H9 (cell line): ENCODE data around the gene GTF3C5. TPM values are rescaled to one million over a fixed set of nuclear protein-coding genes. Genes with fewer than 3 reads are reported as not detected.

Experiments
- DNase-seq: peaks from one replicate; pipeline ENCODE4 v3.0.0-alpha.2; 2017
- H2AFZ ChIP-seq: one replicate; pipeline ENCODE4 v1.6.1; 2013; ENCODE audit warnings: mild to moderate bottlenecking, low read length, control low read depth, moderate library complexity
- H2AK5ac ChIP-seq: 2 replicates; pipeline ENCODE4 v1.6.1; 2013; ENCODE audit warnings: low read length, control low read depth, mixed read lengths; ENCODE audit not compliant: insufficient read length
- H2BK120ac ChIP-seq: one replicate; pipeline ENCODE4 v1.6.1; 2013; ENCODE audit warnings: low read depth, mild to moderate bottlenecking, low read length, control low read depth, inconsistent platforms; ENCODE audit not compliant: poor library complexity, severe bottlenecking
- H2BK12ac ChIP-seq: 2 replicates; pipeline ENCODE4 v1.6.1; 2013; ENCODE audit warnings: low read length, control low read depth, mixed read lengths, low read depth; ENCODE audit not compliant: insufficient read length
- H2BK15ac ChIP-seq: 2 replicates; pipeline ENCODE4 v1.6.1; 2013; ENCODE audit warnings: low read depth, low read length, control low read depth
- H2BK20ac ChIP-seq: one replicate; pipeline ENCODE4 v1.6.1; 2013; ENCODE audit warnings: low read depth, mild to moderate bottlenecking, low read length, control low read depth, inconsistent platforms; ENCODE audit not compliant: poor library complexity, severe bottlenecking
- H2BK5ac ChIP-seq: 2 replicates; pipeline ENCODE4 v1.6.1; 2013; ENCODE audit warnings: low read length, control low read depth, mixed read lengths; ENCODE audit not compliant: insufficient read length
- H3K14ac ChIP-seq: 2 replicates; pipeline ENCODE4 v1.6.1; 2013; ENCODE audit warnings: low read length, control low read depth; ENCODE audit not compliant: insufficient read depth
- H3K18ac ChIP-seq: 2 replicates; pipeline ENCODE4 v1.6.1; 2013; ENCODE audit warnings: low read depth, mild to moderate bottlenecking, mixed read lengths, low read length, control low read depth; ENCODE audit not compliant: insufficient read length
- H3K23ac ChIP-seq: 2 replicates; pipeline ENCODE4 v1.6.1; 2013; ENCODE audit warnings: low read length, control low read depth, mixed read lengths, low read depth; ENCODE audit not compliant: insufficient read length
- H3K23me2 ChIP-seq: 2 replicates; pipeline ENCODE4 v1.6.1; 2013; ENCODE audit warnings: low read depth, mild to moderate bottlenecking, mixed read lengths, low read length, control low read depth; ENCODE audit not compliant: insufficient read length, poor library complexity, severe bottlenecking
- H3K27ac ChIP-seq: 2 replicates; pipeline ENCODE4 v1.5.1; 2013; ENCODE audit warnings: low read length, control low read depth, mixed read lengths, low read depth; ENCODE audit not compliant: insufficient read length
- H3K27me3 ChIP-seq: 2 replicates; pipeline ENCODE4 v1.6.1; 2013; ENCODE audit warnings: low read length, control low read depth, inconsistent platforms; ENCODE audit not compliant: insufficient read depth
- H3K4ac ChIP-seq: 2 replicates; pipeline ENCODE4 v1.6.1; 2013; ENCODE audit warnings: low read depth, mild to moderate bottlenecking, control low read depth, inconsistent platforms, low read length, moderate library complexity
- H3K4me1 ChIP-seq: 2 replicates; pipeline ENCODE4 v1.6.1; 2013; ENCODE audit warnings: low read length, control low read depth, inconsistent platforms; ENCODE audit not compliant: insufficient read depth
- H3K4me2 ChIP-seq: 2 replicates; pipeline ENCODE4 v1.6.1; 2013; ENCODE audit warnings: low read length, control low read depth, mixed read lengths; ENCODE audit not compliant: insufficient read length, insufficient read depth
- H3K56ac ChIP-seq: 2 replicates; pipeline ENCODE4 v1.6.1; 2013; ENCODE audit warnings: low read depth, mild to moderate bottlenecking, mixed read lengths, low read length, control low read depth; ENCODE audit not compliant: insufficient read length
- H3K79me1 ChIP-seq: 2 replicates; pipeline ENCODE4 v1.6.1; 2013; ENCODE audit warnings: low read depth, mild to moderate bottlenecking, moderate library complexity, low read length, control low read depth, inconsistent platforms; ENCODE audit not compliant: insufficient read depth, poor library complexity, severe bottlenecking
- H3K79me2 ChIP-seq: 2 replicates; pipeline ENCODE4 v1.6.1; 2013; ENCODE audit warnings: low read length, control low read depth, inconsistent platforms; ENCODE audit not compliant: insufficient read depth
- H3K9ac ChIP-seq: 2 replicates; pipeline ENCODE4 v1.6.1; 2013; ENCODE audit warnings: low read length, control low read depth, mixed read lengths; ENCODE audit not compliant: insufficient read length; ENCODE audit errors: extremely low read depth
- H3K9me3 ChIP-seq: one replicate; pipeline ENCODE4 v1.6.1; 2013; ENCODE audit warnings: low read depth, low read length, inconsistent platforms; ENCODE audit not compliant: control insufficient read depth
- H3T11ph ChIP-seq: one replicate; pipeline ENCODE4 v1.6.1; 2013; ENCODE audit warnings: mild to moderate bottlenecking, low read length, control low read depth, inconsistent platforms
- H4K20me1 ChIP-seq: one replicate; pipeline ENCODE4 v1.6.1; 2013; ENCODE audit not compliant: control insufficient read depth, insufficient read length, insufficient read depth
- H4K5ac ChIP-seq: 2 replicates; pipeline ENCODE4 v1.6.1; 2013; ENCODE audit warnings: low read depth, mild to moderate bottlenecking, mixed read lengths, low read length, control low read depth; ENCODE audit not compliant: insufficient read length
- H4K8ac ChIP-seq: replicated peaks from 2 replicates; pipeline ENCODE4 v1.6.1; 2013; ENCODE audit warnings: low read length, control low read depth, mixed read lengths, low read depth; ENCODE audit not compliant: insufficient read length
- H4K91ac ChIP-seq: 2 replicates; pipeline ENCODE4 v1.6.1; 2013; ENCODE audit warnings: low read depth, mild to moderate bottlenecking, moderate library complexity, mixed read lengths, low read length, control low read depth; ENCODE audit not compliant: insufficient read length
- H3K27ac Mint-ChIP-seq, 3 experiments: 2 replicates in 2 of 3; 3 replicates in 1 of 3; pipeline ENCODE4 v1.8.0; 2020 to 2021; ENCODE audit warnings: mixed read lengths in 3 of 3, mild to moderate bottlenecking in 1 of 3, moderate library complexity in 1 of 3
- H3K27me3 Mint-ChIP-seq: 2 replicates; pipeline ENCODE4 v1.8.0; 2021; ENCODE audit warnings: low read depth, mild to moderate bottlenecking, moderate library complexity, mixed read lengths
- H3K36me3 Mint-ChIP-seq, 3 experiments: 2 replicates in 2 of 3; 3 replicates in 1 of 3; pipeline ENCODE4 v1.8.0; 2020 to 2021; ENCODE audit warnings: low read depth in 3 of 3, mixed read lengths in 3 of 3; ENCODE audit not compliant: insufficient read depth in 1 of 3
- H3K4me1 Mint-ChIP-seq, 2 experiments: 2 replicates each; pipeline ENCODE4 v1.8.0; 2020; ENCODE audit warnings: mixed read lengths in 2 of 2
- H3K4me3 Mint-ChIP-seq, 2 experiments: 2 replicates in 1 of 2; 3 replicates in 1 of 2; pipeline ENCODE4 v1.8.0; 2020 to 2021; ENCODE audit warnings: mild to moderate bottlenecking in 2 of 2, mixed read lengths in 2 of 2, moderate library complexity in 1 of 2
- H3K9me3 Mint-ChIP-seq, 2 experiments: 2 replicates in 1 of 2; 3 replicates in 1 of 2; pipeline ENCODE4 v1.8.0; 2020; ENCODE audit warnings: mild to moderate bottlenecking in 2 of 2, mixed read lengths in 2 of 2, moderate library complexity in 1 of 2
- CTCF ChIP-seq: fragments of 200-600 bp; sonication (generic); conservative IDR thresholded peaks from 3 replicates; pipeline ENCODE4 v1.8.0; 2021; ENCODE audit warnings: antibody characterized with exemption, mild to moderate bottlenecking
- WGBS: extraction: QIAGEN DNeasy Blood & Tissue Kit; methylation state at CpG from one replicate; pipeline ENCODE4 v1.1.7; 2013; ENCODE audit warnings: missing lambda C conversion rate, low lambda C conversion rate, mixed read lengths; ENCODE audit not compliant: insufficient read length; ENCODE audit errors: extremely low coverage; 5-methylcytosine and 5-hydroxymethylcytosine counted together
- total RNA-seq: library from RNA; stranded (reverse); gene quantifications from 2 replicates; pipeline ENCODE4 v1.2.1, GENCODE V29; 2021

GTF3C5 gene
- total RNA-seq, 1 experiment from 2014 or later, result 88.9 TPM

DNA sequence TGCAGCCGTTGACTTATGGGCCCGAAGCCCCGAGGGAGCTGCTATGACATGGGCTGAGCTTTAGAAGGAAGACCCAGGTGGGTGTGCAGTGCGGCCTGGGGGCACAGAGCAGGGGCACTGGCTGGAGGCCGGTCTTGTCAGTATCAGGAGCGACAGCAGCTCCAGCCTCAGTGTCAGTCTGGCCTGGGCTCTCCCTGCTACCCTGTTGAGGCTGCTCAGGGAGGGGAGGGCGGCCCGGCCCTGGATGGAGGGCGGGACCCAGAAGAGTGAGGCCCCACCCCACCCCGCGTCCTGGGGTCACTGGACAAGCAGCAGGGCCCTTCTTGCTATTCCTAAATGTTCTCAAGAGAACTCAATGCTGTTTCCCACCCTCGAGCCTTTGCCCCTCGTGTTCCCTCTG lies 34.3 kb upstream of the GTF3C5 start:
- TF ChIP-seq CTCF, result no peak
- H3K9me3 Mint-ChIP-seq, result no peaks in the 10 kb centered on the region; a peak in 2 of 5 replicates
- no peak overlapping the region for H3K18ac ChIP-seq
- no peaks in the 10 kb centered on the region for H3K79me2 ChIP-seq
- H2BK15ac ChIP-seq, result no peak overlapping the region
- no peak overlapping the region for H2BK5ac ChIP-seq
- H3K4ac ChIP-seq, result no peak overlapping the region
- no peak overlapping the region for H3K27ac ChIP-seq
- peaks cover 77% of the 10 kb centered on the region for H3K27me3 Mint-ChIP-seq
- no peak overlapping the region for H2BK120ac ChIP-seq
- no peak overlapping the region for H2AFZ ChIP-seq
- H2BK20ac ChIP-seq, result no peak overlapping the region
- H3K14ac ChIP-seq, result no peak overlapping the region
- no peaks in the 10 kb centered on the region; the same call in 1 of the 2 replicates for H3K27me3 ChIP-seq
- no peak overlapping the region for H4K5ac ChIP-seq
- no peaks in the 10 kb centered on the region for H3K36me3 Mint-ChIP-seq
- H4K20me1 ChIP-seq, result no peaks in the 10 kb centered on the region
- no peak overlapping the region for H4K91ac ChIP-seq
- H3K79me1 ChIP-seq, result no peaks in the 10 kb centered on the region
- WGBS, result no CpG with 5 or more reads among the region's 13 CpGs
- no peak overlapping the region for H3K23ac ChIP-seq
- no peaks in the 10 kb centered on the region for H3K23me2 ChIP-seq
- no peak overlapping the region for H3K56ac ChIP-seq
- no peak overlapping the region for H3K4me2 ChIP-seq
- no peak overlapping the region for H3T11ph ChIP-seq
- no peak for DNase-seq
- no peak overlapping the region for H3K4me3 Mint-ChIP-seq
- H3K4me1 ChIP-seq, result peaks cover 3% of the 10 kb centered on the region; the same call in 1 of the 2 replicates
- no peak overlapping the region for H2BK12ac ChIP-seq
- H2AK5ac ChIP-seq, result no peak overlapping the region
- H3K9ac ChIP-seq, result no peak overlapping the region
- no peaks in the 10 kb centered on the region for H3K9me3 ChIP-seq
- no peak overlapping the region for H3K27ac Mint-ChIP-seq
- H3K4me1 Mint-ChIP-seq, result peaks cover 25% of the 10 kb centered on the region in 2 experiments
- H4K8ac ChIP-seq, result no peak overlapping the region
